ENCODE data around the gene SHROOM3.

The SHROOM3 gene

GRCh38 chr4:76792418-76792817 is 357.4 kb downstream of the SHROOM3 start:
- Histone ChIP-seq H3K4me3 (ENCODE audit: low read depth, low read length) (no peak overlapping the region), H3K4me1 (no peaks in the 10 kb centered on the region)

GRCh38 chr4:76795243-76795642 is 360.2 kb downstream of the SHROOM3 start:
- no peak for DNase-seq
- TF ChIP-seq, protein P1, sequence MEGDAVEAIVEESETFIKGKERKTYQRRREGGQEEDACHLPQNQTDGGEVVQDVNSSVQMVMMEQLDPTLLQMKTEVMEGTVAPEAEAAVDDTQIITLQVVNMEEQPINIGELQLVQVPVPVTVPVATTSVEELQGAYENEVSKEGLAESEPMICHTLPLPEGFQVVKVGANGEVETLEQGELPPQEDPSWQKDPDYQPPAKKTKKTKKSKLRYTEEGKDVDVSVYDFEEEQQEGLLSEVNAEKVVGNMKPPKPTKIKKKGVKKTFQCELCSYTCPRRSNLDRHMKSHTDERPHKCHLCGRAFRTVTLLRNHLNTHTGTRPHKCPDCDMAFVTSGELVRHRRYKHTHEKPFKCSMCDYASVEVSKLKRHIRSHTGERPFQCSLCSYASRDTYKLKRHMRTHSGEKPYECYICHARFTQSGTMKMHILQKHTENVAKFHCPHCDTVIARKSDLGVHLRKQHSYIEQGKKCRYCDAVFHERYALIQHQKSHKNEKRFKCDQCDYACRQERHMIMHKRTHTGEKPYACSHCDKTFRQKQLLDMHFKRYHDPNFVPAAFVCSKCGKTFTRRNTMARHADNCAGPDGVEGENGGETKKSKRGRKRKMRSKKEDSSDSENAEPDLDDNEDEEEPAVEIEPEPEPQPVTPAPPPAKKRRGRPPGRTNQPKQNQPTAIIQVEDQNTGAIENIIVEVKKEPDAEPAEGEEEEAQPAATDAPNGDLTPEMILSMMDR (IDR thresholded peaks at IDR 0.05; ENCODE audit: low read depth, low read length) = no peak
- Histone ChIP-seq H3K4me1 (no peaks in the 10 kb centered on the region), H3K36me3 (no peaks in the 10 kb centered on the region), H3K9me3 (no peaks in the 10 kb centered on the region), H3K27me3 (no peaks in the 10 kb centered on the region), H3K4me3 (ENCODE audit: low read depth, low read length) (no peak overlapping the region)

More at GRCh38 chr4:76792418-76792817, 357.4 kb downstream of the SHROOM3 start:
- no peaks in the 10 kb centered on the region for H3K36me3 ChIP-seq
- TF ChIP-seq, protein P1 (IDR thresholded peaks at IDR 0.05; ENCODE audit: low read depth, low read length) = no peak
- no peak for DNase-seq
- no peaks in the 10 kb centered on the region for H3K27me3 ChIP-seq
- H3K9me3 ChIP-seq = no peaks in the 10 kb centered on the region

- no peak for DNase-seq
- peaks cover 8% of the 10 kb centered on the region for H3K4me1 ChIP-seq
- H3K9me3 ChIP-seq = no peaks in the 10 kb centered on the region; the same call in 1 of the 2 replicates
- H3K4me3 ChIP-seq (ENCODE audit: low read depth, low read length) = no peak overlapping the region
- no peaks in the 10 kb centered on the region for H3K36me3 ChIP-seq
- TF ChIP-seq, protein P1 (IDR thresholded peaks at IDR 0.05; ENCODE audit: low read depth, low read length) = no peak
- no peaks in the 10 kb centered on the region for H3K27me3 ChIP-seq
Observed at GRCh38 chr4:76799140-76799539, 364.1 kb downstream of the SHROOM3 start.

DNA sequence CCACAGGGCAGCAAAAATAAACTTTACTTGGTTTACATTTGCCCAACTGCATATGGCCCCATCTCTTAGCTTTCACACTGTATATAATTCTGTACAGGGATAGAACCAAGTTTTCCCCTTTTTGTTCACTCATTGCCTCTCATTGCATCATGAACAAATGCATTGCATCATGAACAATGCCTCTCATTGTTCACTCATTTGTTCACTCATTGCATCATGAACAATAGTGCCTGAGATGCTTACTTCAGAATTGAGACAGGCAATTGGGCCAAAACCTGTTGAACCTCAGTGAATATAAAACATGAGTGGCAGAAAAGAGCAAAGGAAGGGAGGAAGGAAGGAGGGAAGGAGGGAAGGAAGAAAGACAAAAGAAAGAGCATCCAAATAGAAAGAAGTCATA is 364.7 kb downstream of the SHROOM3 start:
- no peaks in the 10 kb centered on the region; the same call in 1 of the 2 replicates for H3K9me3 ChIP-seq
- TF ChIP-seq, protein P1 (IDR thresholded peaks at IDR 0.05; ENCODE audit: low read depth, low read length) = no peak
- DNase-seq = no peak
- peaks cover 8% of the 10 kb centered on the region for H3K4me1 ChIP-seq
- H3K36me3 ChIP-seq = no peaks in the 10 kb centered on the region
- H3K27me3 ChIP-seq = no peaks in the 10 kb centered on the region
- H3K4me3 ChIP-seq (ENCODE audit: low read depth, low read length) = no peak overlapping the region

- Histone ChIP-seq H3K36me3 (no peaks in the 10 kb centered on the region), H3K9me3 (no peaks in the 10 kb centered on the region; the same call in 1 of the 2 replicates), H3K4me1 (peaks cover 8% of the 10 kb centered on the region), H3K27me3 (no peaks in the 10 kb centered on the region), H3K4me3 (ENCODE audit: low read depth, low read length) (no peak overlapping the region)
- TF ChIP-seq, protein P1 (IDR thresholded peaks at IDR 0.05; ENCODE audit: low read depth, low read length) = no peak
- DNase-seq = no peak
Observed at GRCh38 chr4:76800902-76801301, 365.9 kb downstream of the SHROOM3 start.

DNA sequence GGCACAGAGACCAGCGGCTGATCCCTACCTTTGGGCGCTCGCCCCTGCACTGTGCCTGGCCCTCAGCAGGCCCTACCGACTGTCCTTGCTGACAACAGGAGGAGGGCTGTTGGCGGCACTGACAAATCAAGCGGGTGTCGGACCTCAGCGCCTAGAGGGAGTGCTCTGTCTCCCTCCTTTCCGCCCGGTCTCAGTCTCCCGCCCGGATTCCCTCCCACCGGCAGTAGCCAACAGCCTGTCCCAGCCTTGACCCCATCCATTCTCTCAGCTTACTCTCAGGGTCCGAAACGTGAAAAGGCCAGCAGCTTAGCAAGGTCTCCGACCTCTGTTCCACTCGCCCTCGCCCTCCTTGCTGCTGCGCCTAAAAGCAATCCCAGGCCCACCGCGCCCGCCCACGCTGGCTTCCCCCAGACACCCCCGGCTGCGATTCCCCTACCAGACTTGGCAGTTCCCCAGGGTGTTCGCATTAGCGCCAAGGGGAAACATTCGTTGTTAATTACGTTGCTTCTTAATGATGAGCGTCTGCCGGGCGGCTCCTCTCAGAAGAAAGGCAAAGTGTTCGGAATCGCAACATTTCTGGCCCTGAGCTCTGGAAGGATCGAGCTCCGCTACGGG is 366.7 kb downstream of the SHROOM3 start:
- no peak for DNase-seq
- no peaks in the 10 kb centered on the region; the same call in 1 of the 2 replicates for H3K9me3 ChIP-seq
- peaks cover 8% of the 10 kb centered on the region for H3K4me1 ChIP-seq
- H3K36me3 ChIP-seq = no peaks in the 10 kb centered on the region
- no peaks in the 10 kb centered on the region for H3K27me3 ChIP-seq
- TF ChIP-seq, protein P1 (IDR thresholded peaks at IDR 0.05; ENCODE audit: low read depth, low read length) = no peak
- H3K4me3 ChIP-seq (ENCODE audit: low read depth, low read length) = no peak overlapping the region

Measured in BE2C (cell line).